Motor neuron (in vitro differentiated cells): Measurements from ENCODE around the gene CAMK2D. TPM values are rescaled to one million over a fixed set of nuclear protein-coding genes. Genes with fewer than 3 reads are reported as not detected.

Source experiments
- ATAC-seq, 8 experiments: fragments of 200-7000 bp; cut with Tn5 transposase; replicated peaks in 6 of 8; 2 replicates each; pipeline ENCODE4 v1.8.0; 2021; ENCODE audit warnings: mild to moderate bottlenecking in 8 of 8, moderate library complexity in 8 of 8
- H3K27ac ChIP-seq, 2 donors: fragments of 250-450 bp; sonication (Bioruptor Pico); 2 replicates each; pipeline ENCODE4 v1.9.0; 2021; ENCODE audit warnings: antibody characterized with exemption in 2 of 2, mild to moderate bottlenecking in 2 of 2, moderate library complexity in 1 of 2
- H3K4me1 ChIP-seq, 2 donors: fragments of 250-450 bp; sonication (Bioruptor Pico); replicated peaks in 1 of 2; 2 replicates each; pipeline ENCODE4 v1.6.1; 2021; ENCODE audit warnings: antibody characterized with exemption in 2 of 2, mild to moderate bottlenecking in 2 of 2, moderate library complexity in 1 of 2
- H3K4me3 ChIP-seq, 5 donors: fragments of 250-450 bp; sonication (Bioruptor Pico); 2 replicates each; pipeline ENCODE4 v1.9.0; 2021; ENCODE audit warnings: antibody characterized with exemption in 5 of 5, mild to moderate bottlenecking in 5 of 5, moderate library complexity in 4 of 5
- WGBS, 10 experiments: fragments of 450-650 bp; shearing (Covaris generic); methylation state at CpG; one replicate each; pipeline ENCODE4 v1.0.0; 2022; 5-methylcytosine and 5-hydroxymethylcytosine counted together
- in situ Hi-C, 9 experiments: fragments of 400-800 bp; cut with MboI; loops; one replicate each; pipeline ENCODE4 v1.15.0; 2021; ENCODE audit warnings: low sequenced_read_pairs in 9 of 9, low pct_unique_long_range_greater_than_20kb in 2 of 9; ENCODE audit not compliant: unreplicated experiment in 9 of 9
- total RNA-seq, 8 experiments: library from RNA; unstranded; fragments of 300-600 nt; gene quantifications; 2 replicates each; pipeline versions ENCODE4 v1.2.3 to v1.2.4, GENCODE V29; 2022

The CAMK2D gene
- total RNA-seq, 8 experiments from 2014 or later = 14.5 to 77.2 (median 33.5) TPM

- in situ Hi-C loops = loop anchor here in 2 of 9 experiments (10.0 to 25.0 kb wide), 3 partner anchors 224 to 374 kb away; no protein-coding TSS in a partner anchor
- peak overlapping the region; percentile 91 to 95 for H3K27ac ChIP-seq
- peak overlapping the region; percentile 53 to 81 (median 66) for H3K4me3 ChIP-seq
- 0 to 2% (median 0%) methylated on average over 3 to 11 of the region's 64 CpGs; no CpG with 5 or more reads in 6 of the 10 experiments for WGBS, 10 experiments
- H3K4me1 ChIP-seq = peaks cover 7 to 10% of the 10 kb centered on the region in 2 donors
- peak; percentile 58 to 67 (median 64) for ATAC-seq
These were observed 531 bp downstream of the CAMK2D start for GRCh38 chr4:113760795-113761619.

DNA sequence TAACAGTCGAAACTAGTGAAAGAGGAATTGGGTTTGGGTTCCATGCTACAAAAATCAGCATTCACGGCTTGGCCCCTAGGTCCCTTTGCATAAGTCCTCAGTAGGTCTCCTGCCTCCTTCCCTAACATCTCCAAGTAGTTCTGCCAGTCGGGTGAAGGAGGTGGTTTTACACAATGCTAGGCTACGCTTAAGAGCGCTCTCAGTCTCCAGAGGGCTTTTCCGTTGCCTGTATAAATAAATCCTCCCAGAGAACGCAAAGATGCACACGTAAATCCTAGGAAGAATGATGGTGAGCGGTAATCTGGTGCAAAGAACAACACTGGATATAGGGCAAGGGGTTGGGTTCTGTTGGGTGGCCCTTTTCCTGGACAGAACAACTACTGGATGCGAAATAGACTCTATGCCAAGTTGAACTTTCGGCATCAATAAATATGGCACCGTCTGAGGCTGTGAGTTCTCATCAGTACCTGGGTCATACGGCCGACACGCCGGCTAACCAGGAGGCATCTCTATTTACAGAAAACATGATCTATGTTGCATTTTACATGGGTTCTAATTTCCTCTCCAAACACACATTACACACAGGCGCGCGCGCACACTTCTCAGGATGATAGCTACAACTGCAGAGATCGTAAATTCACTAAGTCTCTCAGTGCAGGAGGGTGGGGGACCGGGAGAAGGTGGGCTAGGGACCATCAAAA, 1.3 kb downstream of the CAMK2D start:
- Histone ChIP-seq H3K4me3 (peak overlapping the region; percentile 53 to 81 (median 66)), H3K4me1 (peaks cover 13 to 17% of the 10 kb centered on the region in 2 donors), H3K27ac (peak overlapping the region; percentile 91 to 95)
- in situ Hi-C loops = loop anchor here in 2 of 9 experiments (10.0 to 25.0 kb wide), 3 partner anchors 223 to 373 kb away; no protein-coding TSS in a partner anchor
- WGBS, 10 experiments = 0 to 8% (median 0%) methylated on average over 1 to 14 of the region's 22 CpGs
- ATAC-seq = peak in 2 of 8 experiments; percentile 5

DNA sequence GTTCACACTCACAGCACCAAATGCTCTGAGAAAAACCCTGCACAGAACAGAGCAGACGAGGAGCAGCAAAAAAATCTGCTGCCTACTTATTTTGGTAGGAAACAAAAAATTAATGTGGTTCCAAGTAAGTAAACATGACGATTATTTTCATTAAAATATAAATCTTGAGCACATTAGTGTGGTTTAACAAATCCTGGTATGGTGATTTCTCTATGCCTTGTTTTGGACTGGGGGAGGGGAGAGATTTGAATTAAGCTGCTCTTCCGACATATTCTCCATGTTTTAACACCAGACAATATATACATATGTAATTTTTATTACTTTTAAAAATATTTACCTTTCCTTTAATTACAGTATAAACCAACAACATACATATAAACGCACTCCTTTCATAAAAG, 1.8 kb downstream of the CAMK2D start:
- peaks cover 13 to 17% of the 10 kb centered on the region in 2 donors for H3K4me1 ChIP-seq
- WGBS, 10 experiments = 0 to 17% (median 3%) methylated on average over 1 to 4 of the region's 4 CpGs; no CpG with 5 or more reads in 1 of the 10 experiments

DNA sequence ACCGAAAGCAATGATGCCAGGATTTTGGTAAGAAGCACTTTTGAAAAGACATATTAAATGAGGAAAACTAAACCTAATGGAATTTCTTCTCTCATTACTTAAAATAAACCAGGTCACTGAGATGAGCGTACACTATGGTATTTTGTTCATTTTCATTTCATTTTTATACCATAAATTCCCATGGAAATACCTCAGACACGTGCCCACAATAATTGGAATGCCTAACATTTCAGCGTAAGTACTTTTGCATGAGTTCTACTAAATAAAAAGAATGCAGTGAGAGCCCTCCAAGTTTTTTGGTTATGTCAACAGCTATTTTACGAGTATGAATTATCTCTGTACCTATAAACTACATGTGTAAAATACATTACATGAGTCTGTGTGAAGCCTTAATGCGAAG, 3.2 kb downstream of the CAMK2D start:
- Histone ChIP-seq H3K4me3 (peak overlapping the region in 3 of 5 donors; percentile 3 to 75 (median 54)), H3K4me1 (peaks cover 12 to 15% of the 10 kb centered on the region in 2 donors), H3K27ac (no peak overlapping the region)
- ATAC-seq = no peak
- WGBS, 10 experiments = 9 to 88% (median 76%) methylated on average over 2 to 6 of the region's 6 CpGs
- in situ Hi-C loops = loop anchor here in 1 of 9 experiments (25.0 kb wide), 2 partner anchors 221 to 371 kb away; no protein-coding TSS in a partner anchor

More for the DNA sequence above, 1.8 kb downstream of the CAMK2D start:
- peak overlapping the region; percentile 53 to 81 (median 66) for H3K4me3 ChIP-seq
- no peak overlapping the region for H3K27ac ChIP-seq
- in situ Hi-C loops = loop anchor here in 2 of 9 experiments (10.0 to 25.0 kb wide), 3 partner anchors 222 to 372 kb away; no protein-coding TSS in a partner anchor
- ATAC-seq = no peak

- in situ Hi-C loops = loop anchor here in 1 of 9 experiments (25.0 kb wide), 2 partner anchors 220 to 370 kb away; no protein-coding TSS in a partner anchor
- H3K4me1 ChIP-seq = peaks cover 10 to 13% of the 10 kb centered on the region in 2 donors
These were observed 4.1 kb downstream of the CAMK2D start for GRCh38 chr4:113757486-113757885.

DNA sequence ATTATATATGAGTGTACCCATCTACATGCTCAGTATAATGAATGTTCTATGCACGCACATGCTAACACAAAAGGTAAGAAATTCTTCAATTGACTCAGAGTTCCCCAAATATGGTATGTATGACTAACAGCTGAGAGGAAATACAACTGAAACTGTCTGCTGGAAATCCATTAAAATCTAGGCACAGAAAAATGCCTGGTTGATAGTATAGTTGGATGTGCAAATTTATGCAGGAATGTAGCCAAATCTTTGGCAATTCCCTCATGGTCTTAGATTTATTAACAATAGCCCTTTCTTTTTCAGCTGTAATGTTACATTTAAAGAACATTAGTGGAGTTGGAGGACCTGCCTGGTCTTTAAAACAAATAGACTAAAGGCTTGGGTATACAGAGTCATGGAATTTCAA, 5.5 kb downstream of the CAMK2D start:
- peaks cover 10 to 13% of the 10 kb centered on the region in 2 donors for H3K4me1 ChIP-seq
- no peak overlapping the region for H3K27ac ChIP-seq
- H3K4me3 ChIP-seq = no peak overlapping the region
- ATAC-seq = peak; percentile 20 to 58 (median 43)
- 0 to 50% (median 35%) methylated on average over 1 of the region's 1 CpG; no CpG with 5 or more reads in 2 of the 10 experiments for WGBS, 10 experiments
- in situ Hi-C loops = loop anchor here in 1 of 9 experiments (25.0 kb wide), 2 partner anchors 219 to 369 kb away; no protein-coding TSS in a partner anchor

More at GRCh38 chr4:113757486-113757885, 4.1 kb downstream of the CAMK2D start:
- no peak for ATAC-seq
- no peak overlapping the region for H3K27ac ChIP-seq
- H3K4me3 ChIP-seq = no peak overlapping the region
- 60 to 100% (median 88%) methylated on average over 1 to 3 of the region's 3 CpGs for whole genome bisulfite sequencing, 10 experiments

- in situ Hi-C loops = loop anchor here in 1 of 9 experiments (25.0 kb wide), 2 partner anchors 213 to 363 kb away; no protein-coding TSS in a partner anchor
- H3K4me3 ChIP-seq = no peak overlapping the region
- H3K27ac ChIP-seq = no peak overlapping the region
- peaks cover 4% of the 10 kb centered on the region in 2 donors for H3K4me1 ChIP-seq
- no peak for ATAC-seq
- WGBS, 10 experiments = 80 to 100% (median 100%) methylated on average over 1 of the region's 1 CpG; no CpG with 5 or more reads in 6 of the 10 experiments
These were observed 10.8 kb downstream of the CAMK2D start for GRCh38 chr4:113750734-113751133.

DNA sequence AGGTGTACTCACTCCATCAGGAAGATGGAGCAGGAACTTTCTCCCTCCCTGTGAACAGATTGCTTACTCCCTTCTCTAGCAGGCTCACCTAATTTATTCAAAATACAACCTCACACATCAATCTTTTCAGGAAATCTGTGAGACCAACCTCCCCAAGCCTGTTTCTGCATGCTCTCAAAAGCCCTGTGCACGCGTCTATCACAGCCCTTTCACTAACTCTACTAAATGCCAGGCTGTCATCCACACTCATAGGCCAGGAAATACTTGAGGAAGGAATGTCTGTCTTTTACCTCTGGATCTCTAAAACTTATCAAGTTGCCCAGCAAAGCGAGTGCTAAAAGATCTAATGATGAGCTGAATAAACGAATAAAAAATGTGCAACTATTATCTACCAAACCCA, 11.2 kb downstream of the CAMK2D start:
- ATAC-seq = peak in 3 of 8 experiments; percentile 21 to 59 (median 42)
- no peak overlapping the region for H3K27ac ChIP-seq
- no peak overlapping the region for H3K4me3 ChIP-seq
- 86 to 100% (median 90%) methylated on average over 1 to 4 of the region's 4 CpGs; no CpG with 5 or more reads in 4 of the 10 experiments for WGBS, 10 experiments
- H3K4me1 ChIP-seq = peaks cover 0 to under 1% of the 10 kb centered on the region in 2 donors
- in situ Hi-C loops = loop anchor here in 1 of 9 experiments (25.0 kb wide), 2 partner anchors 213 to 363 kb away; no protein-coding TSS in a partner anchor

DNA sequence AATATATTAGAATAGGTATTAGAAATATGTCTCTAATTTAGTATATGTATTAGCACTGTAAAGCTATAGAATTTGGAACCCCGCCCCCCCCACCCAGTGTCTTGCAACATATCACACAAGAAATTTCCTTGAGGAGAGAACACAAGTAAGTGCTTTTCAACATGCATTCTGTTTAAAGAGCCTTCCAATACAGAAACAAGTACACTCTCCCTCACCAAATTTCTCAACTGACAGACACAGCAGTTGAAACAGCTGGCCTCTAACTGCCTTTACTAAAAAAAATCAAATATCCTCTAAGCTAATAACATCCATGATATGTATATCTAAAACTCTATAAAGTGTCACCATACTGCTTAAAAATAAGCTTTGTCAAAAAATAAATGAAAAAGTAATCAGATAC, 12.4 kb downstream of the CAMK2D start:
- ATAC-seq = no peak
- no peak overlapping the region for H3K4me3 ChIP-seq
- H3K4me1 ChIP-seq = no peaks in the 10 kb centered on the region
- no peak overlapping the region for H3K27ac ChIP-seq
- in situ Hi-C loops = no loop called here
- WGBS, 10 experiments = 100% methylated on average over 1 of the region's 1 CpG; no CpG with 5 or more reads in 9 of the 10 experiments

GRCh38 chr4:113747949-113748348, 13.6 kb downstream of the CAMK2D start:
- in situ Hi-C loops = no loop called here
- WGBS, 10 experiments = 94 to 100% (median 97%) methylated on average over 2 to 3 of the region's 3 CpGs; no CpG with 5 or more reads in 1 of the 10 experiments
- no peak overlapping the region for H3K27ac ChIP-seq
- H3K4me3 ChIP-seq = no peak overlapping the region
- no peaks in the 10 kb centered on the region for H3K4me1 ChIP-seq
- ATAC-seq = no peak

DNA sequence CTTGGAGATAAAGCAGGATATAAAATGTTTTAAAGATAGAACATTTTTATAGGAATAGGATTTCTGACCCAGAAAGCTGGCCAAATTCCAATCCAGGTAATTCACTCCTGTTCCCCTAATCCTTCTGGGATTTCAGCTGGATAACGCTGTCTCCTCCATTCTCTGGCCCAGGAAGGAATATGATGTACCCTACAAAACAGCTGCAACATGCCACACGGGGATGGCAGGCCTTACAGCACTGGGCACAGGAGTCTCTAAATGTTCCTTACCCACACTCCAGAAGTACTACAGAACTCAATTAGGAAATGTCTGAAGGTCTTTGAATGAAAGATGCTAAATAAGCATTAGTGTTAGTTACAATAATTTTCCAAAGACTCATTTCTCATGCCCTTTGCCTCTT, 15.8 kb downstream of the CAMK2D start:
- Histone ChIP-seq H3K4me1 (no peaks in the 10 kb centered on the region), H3K4me3 (no peak overlapping the region), H3K27ac (no peak overlapping the region)
- no peak for ATAC-seq
- WGBS, 10 experiments = 60 to 100% (median 98%) methylated on average over 1 to 2 of the region's 2 CpGs; no CpG with 5 or more reads in 4 of the 10 experiments
- in situ Hi-C loops = no loop called here

DNA sequence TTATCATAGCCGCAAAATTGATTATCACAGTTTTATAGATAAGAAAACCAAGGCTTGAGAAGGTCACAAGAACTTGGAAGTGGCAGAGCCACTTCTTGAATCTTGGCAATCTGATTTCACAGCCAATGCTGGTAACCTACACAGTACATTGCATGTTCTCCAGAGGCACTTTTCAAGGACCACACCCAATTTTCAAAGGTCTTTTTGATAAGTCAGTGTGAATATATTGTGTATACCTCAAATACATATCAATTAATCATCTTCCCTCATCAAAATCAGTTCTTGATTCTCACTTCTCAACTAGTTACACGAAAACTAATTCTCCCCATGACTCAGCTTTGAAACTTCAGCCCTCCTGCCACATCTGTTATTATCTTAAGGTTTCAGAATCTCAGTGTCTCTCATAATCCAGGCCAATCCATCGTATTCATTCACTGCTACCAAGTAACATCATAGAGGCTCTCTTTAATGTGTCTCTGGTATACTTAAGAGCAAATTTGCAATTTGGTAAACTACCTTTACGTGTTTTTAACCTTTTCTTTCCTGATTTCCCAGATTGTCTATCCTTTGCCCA, 16.8 kb downstream of the CAMK2D start:
- H3K4me3 ChIP-seq = no peak overlapping the region
- H3K27ac ChIP-seq = no peak overlapping the region
- H3K4me1 ChIP-seq = no peaks in the 10 kb centered on the region
- in situ Hi-C loops = no loop called here
- no peak for ATAC-seq
- WGBS, 10 experiments = 84 to 100% (median 99%) methylated on average over 1 to 4 of the region's 4 CpGs
